Fibroblast of the conjunctiva (primary cell): ENCODE data around the gene GOLGA3.
"Not testable (repeated sequence)": the region's sequence is repeated elsewhere in the genome, so short reads cannot be mapped to it uniquely, and the experiment has no call there.

Source experiments
- DNase-seq: peaks from one replicate; pipeline ENCODE4 v3.0.0-alpha.2; 2010; ENCODE audit warnings: low read depth

The GOLGA3 gene

DNA sequence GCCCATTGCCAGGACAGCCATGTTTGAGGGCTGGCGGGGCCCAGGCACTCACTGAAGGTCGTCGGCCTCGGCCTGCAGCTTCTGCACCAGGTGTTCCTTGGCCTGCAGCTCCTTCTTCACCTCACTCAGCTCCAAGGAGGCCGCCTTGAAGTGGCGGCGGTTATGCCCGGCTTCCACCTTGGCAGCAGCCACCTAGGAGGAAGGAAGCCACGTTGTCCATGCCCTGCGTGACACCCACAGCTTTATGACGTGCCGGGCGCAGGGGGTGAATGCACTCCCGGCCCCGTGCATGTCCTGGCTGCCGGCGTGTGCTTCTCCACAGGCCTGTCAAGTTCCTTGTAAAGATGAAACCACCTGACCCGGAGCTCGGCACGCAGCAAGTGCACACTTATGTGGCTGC is 51.1 kb downstream of the GOLGA3 start:
- DNase-seq = no peak

DNA sequence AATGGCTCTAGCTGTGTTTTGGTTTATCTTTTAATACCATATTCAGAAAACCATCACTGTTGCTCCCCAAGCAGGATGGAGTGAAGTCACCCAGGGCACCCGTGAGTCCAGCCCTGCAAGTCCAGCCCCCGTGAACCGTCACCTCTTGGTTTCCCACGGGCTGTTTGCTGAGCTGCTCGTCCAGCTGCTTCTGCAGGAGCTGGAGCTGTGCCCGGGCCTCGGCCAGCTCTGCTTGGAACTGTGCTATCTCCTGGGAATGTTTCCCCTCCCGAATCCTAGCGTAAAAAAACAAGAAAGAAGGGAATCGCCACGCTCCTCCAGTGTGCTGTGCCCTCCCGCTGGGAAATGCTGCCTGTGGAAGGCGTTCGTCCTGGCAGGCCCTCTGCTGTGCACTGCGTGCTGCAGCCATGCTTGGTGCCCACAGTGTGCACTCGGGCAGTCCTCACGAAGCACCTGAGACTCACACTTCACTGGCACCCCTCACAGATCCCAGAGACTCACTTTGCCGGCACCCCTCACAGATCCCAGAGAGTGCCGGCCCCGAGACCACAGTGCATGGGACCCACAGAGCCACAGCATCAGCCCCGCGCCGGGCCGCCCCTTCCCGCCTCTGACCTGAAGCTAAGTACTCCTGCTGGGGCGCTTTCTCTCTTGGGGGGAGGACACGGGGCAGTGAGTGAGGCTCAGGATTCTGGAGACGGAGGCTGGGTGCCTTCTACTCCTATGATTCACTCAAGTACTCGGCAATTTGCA is 51.7 kb downstream of the GOLGA3 start:
- DNase-seq = no peak

DNA sequence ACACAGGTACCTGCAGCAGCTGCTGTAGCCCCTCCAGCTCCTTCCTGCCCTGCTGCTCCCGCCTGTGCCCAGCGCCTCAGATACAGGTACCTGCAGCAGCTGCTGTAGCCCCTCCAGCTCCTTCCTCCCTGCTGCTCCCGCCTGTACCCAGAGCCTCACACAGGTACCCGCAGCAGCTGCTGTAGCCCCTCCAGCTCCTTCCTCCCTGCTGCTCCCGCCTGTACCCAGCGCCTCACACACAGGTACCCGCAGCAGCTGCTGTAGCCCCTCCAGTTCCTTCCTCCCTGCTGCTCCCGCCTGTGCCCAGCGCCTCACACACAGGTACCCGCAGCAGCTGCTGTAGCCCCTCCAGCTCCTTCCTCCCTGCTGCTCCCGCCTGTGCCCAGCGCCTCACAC is 52.4 kb downstream of the GOLGA3 start:
- DNase-seq = not testable (repeated sequence)

DNA sequence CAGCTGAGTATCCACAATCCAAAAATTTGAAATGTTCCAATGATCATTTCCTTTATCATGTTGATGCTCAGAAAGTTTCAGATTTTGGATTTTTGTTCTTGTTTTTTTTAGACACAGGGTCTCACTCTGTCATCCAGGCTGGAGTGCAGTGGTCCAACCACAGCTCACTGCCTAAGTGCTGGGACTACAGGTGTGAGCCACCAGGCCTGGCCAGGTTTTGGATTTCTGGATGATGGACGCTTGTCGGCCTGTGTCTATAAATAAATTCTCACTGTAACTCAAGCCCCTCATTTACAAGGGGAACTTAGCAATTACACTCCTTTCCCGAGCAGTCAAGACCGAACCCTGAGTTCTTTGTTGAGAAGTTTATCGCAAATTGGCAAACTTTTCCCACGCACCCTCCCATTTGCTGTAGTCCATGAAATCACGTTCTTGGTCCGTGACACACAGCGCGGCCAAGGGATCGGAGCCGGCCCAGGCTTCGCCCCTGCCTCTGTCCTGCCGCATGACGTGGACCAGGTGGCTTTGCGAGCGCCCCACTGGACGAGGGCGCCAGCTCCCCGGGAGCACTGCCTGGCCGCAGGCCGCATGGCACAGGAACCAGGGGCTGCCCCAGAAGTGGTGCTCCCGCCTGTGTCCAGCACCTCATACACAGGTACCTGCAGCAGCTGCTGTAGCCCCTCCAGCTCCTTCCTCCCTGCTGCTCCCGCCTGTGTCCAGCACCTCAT is 53.0 kb downstream of the GOLGA3 start:
- no peak for DNase-seq

DNA sequence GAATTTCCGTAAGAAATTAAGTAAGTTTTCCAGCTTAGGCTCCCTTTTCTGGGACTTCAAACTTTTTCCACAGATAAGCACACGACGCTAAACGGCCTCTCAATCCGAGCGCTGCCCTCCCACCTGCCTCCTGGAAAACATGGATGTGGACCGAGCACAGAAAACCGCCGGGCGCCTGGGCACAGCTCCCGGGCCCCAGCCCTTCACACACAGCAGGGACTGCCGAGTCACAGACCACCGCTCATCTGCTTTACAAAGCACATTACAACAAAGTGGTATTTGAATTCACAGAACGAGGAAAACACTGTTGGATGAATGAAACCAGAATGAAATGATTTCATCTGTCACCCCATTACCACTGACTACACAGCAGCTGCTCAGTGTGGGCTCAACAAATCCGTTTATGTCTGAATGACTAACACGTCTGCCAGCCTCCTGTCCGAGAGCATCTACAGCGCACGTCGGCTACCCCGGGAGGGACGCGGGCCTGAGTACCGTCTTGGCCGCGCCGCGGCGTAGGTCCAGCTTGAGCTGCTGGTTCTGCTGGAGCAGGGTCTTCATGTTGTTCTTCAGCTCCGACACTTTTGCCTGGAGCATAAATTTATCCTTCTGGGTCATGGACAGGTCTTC is 53.9 kb downstream of the GOLGA3 start:
- DNase-seq = no peak

DNA sequence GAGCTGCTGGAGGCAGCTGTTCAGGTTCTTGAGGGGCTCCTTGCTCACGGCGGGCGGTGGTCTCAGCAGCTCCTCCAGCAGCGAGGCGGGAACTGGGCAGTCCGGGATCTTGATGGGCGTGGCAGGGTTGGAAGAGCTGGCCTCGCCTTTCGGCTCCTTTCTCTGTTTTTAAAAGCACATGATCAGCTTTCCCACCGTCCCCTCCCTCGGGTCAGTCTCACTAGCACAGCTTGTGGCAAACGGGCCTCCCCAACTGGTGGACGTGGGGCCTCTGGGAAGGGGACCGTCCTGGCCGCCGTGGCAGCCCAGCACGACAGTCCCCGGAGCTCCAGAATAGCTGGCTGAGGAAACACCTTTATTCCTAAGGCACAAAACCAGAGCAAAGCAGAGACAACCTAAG is 54.5 kb downstream of the GOLGA3 start:
- DNase-seq = no peak

DNA sequence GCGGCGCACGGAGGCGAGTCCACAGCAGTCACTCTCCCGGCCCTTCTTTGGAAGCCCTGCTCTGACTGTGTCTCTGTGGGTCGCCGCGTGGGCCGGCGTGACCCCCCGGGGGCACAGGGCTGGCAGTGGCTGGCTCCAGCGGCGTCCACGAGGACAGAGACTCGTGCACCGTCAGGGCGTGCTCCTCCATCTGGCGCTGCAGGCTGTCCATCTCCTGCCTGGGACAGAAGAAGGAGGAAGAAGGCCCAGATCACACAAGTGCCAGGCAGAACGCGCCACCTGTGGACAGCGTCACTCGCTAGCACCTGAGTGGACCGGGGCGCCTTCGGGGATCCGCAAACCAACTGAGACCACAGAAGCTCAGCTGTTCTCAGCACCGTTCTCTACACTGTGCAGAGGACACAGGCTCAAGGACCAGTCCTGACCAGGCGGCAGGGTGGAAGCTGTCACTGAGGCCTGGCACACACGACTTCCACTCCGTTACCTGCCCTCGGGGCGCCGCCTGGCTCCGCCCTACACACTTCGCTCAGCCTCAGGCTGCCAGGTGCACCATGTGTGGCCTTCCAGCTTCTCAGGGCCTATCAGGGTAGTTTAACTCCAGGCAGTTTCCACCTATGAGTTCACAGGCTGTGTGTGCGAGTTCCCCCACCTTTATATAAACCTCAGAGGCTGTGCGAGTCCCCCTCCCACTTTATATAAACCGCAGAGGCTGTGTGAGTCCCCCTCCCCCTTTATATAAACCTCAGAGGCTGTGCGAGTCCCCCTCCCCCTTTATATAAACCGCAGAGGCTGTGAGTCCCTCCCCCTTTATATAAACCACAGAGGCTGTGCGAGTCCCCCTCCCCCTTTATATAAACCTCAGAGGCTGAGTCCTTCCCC is 55.4 kb downstream of the GOLGA3 start:
- DNase-seq = no peak

DNA sequence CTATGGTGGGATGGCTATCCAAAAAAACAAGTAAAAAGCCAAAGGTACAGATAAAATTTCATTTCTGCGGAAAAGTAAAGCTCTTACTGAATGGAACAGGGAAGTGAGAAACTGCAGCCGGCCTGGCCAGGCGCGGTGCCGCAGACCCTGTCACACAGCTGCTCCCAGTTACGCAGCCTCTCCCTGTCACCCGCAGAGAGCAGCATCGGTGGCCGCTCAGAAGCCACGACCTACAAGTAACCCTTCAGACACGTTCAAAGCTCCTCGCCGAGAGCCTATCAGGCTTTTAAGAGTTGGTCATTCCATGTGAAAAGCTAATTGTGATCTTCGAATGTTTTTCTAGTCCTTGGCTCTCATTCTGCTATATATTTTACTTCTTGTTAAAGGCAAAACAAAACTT is 56.1 kb downstream of the GOLGA3 start:
- DNase-seq = no peak

DNA sequence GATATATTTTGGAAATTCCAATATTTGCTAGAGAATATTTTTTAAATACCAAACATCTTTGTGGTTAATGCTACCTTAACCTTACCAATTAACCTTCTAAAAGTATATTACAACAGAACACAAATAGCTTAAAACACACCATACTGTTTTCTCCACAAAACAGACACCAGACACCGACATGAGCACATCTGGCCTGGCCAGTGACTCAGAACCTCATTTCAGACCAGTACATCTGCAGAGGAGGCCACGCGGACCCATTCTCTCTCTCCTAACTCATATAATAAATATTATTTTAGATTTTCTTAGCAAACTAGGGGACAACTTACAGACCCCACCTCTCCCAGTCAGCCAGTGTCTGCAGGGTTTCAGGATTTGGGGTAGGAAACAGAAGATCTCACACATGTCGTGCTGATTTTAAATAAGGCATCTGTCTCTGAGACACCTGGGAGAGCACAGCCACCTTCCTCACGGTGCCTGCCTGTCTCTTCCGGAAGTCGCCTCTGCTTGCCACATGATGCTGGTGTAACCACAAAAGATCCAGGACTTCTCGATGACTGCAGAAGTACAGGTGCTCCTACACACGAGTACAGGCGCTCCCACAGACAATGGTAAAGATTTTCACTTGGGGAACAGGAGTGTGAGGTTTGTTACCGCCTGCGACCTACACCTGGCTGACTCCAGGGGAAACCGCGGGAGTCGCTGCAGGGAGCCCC is 57.4 kb downstream of the GOLGA3 start:
- DNase-seq = no peak

DNA sequence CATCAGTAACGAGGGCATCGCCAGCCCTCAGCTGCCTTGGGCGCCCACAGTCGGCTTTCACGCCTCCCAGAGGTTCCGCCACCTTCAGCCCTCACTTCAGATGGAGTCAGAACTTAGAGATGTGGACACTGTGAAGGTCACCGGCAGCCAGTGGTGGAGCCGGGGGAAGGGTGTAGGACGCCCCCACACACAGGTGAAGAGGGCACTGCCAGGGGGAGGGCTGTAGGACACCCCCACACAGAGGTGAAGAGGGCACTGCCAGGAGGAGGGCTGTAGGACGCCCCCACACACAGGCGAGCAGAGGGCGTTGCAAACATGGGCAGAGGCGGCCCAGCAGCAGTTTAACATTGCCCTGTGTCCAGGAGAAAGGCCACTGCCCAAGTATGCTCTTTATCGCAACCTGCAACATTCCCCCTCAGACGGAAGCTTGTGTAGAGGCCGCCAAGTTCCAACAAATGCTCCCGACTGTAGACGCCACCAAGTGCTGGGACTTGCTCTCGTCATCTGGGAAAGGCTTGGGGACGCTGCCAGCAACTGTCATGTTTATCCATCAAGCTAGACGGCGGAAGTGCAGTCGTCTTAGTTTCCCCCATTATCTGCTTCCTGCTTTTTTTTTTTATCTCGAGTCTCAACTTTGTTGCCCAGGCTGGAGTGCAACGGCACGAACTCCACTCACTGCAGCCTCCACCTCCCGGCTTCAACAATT is 62.1 kb downstream of the GOLGA3 start:
- DNase-seq = no peak

DNA sequence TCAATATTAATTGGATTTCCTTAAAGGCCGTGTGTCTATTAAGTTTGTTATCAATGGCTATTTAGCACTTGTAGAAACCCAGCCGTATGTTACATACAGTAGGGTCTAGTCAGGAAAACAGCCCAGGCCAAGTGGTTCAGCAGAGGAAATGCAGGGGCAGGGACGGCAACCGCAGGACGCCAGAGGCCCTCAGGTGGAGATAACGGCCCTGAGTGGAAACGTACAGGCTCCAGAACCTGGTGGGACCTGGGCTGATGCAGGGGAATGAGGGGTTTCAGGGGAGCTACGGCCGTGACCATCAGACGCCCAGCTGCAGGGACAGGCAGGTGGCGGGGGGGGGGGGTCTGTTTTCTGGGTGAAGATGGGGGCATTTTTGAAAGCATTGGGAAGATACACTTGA is 63.3 kb downstream of the GOLGA3 start:
- DNase-seq = no peak

DNA sequence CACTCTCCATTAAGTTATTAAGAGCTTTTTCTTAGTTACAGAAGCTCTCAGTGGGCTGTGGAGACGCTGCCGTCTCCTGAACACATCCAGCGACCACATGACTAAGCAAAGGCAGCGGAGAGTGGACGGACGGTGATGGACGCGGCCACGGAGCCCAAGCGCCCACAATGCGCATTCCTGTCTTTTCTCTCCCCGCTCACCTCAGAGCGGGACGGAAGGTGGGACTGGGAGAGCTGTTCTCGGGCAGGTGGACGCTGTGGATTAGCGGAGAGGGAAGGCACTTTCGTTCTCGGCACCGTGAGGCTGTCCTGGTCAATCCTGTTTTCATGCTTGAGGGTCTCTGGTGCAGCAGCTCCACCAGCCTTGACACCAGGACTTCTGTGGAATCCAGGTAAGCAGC is 64.4 kb downstream of the GOLGA3 start:
- DNase-seq = no peak

DNA sequence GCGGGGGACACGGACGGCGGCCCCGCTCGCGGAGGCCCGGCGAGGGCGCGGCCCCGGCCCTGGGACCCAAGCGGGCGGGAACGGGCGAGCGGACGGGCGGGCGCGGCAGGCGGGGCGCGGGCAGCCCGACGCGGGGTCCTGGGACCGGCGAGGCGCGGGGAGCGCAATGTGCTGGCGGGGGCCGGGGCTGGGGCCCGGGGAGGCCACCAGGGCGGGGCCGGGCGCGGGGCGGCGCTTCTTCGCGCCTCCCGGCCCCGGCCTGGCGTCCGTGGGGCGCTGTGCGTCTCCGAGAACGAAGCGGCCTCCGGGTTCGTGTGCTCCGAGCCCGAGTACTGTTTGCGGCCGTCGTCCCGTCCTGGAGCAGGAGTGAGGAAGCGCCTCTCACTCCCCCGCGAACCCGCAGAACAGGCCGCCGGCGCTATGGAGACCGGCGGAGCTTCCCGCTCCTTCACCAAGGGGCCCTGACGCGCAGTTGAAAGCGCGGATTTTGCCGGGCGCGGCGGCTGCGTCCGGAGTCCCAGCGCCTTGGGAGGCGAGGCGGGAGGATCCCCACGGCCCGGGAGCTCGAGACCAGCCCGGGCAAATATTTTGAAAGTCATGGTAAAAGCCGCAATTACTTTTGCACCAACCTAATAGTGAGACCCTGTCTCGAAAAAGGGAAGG is 66.6 kb downstream of the GOLGA3 start:
- DNase-seq = peak; percentile 77

DNA sequence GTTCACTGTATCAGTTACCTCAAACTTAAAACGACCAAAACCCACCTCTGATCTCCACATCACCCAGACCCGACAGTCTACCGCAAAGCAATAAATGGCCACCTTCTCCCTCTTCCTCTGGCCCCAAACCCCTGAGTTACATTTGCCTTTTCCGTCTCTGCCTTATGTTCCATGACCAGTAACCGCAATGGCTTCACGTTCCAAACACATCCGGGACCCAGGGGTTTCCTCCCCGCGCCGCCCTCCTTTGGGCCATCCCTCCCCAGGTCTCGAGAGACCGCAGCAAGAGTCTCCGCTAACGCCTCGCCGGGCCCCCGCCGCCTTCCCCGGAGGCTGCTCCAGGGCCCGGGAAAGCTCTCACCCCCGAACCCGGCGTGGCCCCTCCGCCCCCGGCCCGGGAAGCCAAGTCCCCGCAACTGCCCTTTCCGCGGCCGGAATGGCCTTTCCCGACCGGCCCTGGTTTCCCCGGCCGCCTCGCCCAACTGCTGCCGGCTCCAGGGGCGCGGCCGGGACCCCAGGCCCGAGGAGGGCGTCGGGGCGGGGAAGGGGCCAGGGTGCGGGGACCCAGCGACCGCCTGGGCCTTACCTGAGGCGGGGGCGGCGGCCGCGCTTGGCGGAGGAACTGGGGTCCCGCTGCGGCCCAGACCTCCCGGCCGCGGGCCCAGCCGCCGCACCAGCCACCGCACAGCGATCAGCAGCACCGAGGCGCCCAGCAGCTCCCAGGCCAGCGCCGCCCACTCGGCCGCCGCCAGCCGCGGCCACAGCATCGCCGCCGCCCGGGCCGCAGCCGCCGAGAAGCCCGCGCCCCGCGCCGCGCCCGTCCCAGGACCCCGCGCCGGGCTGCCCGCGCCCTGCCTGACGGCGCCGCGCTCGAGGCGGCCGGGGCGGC is 67.4 kb downstream of the GOLGA3 start, which contains the start of gene ANKLE2:
Gene ANKLE2 (minus strand): TSS at position 801 of the 889 bp plus-strand sequence. CDS start 34 bp downstream, at position 767.
- DNase-seq = peak; percentile 20

DNA sequence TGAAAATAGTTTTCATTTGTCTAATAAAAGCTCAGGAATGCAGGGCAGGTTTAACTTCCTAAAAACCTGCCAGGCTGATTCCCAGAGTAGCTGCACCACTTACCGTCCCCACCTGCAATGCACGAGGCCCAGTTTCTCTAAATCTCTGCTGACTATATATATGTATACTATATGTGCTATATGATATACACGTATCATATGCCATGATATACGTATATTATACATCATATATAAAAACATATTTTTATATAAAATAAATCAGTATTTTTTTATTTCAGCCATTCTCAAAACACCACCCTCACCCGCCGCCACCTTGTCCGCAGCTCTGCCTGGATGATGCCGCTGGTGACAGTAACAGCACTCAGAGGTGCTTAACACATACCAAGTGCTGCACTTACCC is 69.3 kb downstream of the GOLGA3 start:
- no peak for DNase-seq

DNA sequence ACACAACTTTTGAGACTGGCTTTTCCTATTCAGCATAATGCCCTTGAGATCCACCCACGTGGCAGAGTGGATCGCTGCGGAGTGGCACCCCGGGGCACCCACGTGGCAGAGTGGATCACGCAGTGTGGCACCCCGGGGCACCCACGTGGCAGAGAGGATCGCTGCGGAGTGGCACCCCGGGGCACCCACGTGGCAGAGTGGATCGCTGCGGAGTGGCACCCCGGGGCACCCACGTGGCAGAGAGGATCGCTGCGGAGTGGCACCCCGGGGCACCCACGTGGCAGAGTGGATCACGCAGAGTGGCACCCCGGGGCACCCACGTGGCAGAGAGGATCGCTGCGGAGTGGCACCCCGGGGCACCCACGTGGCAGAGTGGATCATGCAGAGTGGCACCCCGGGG is 69.8 kb downstream of the GOLGA3 start:
- not testable (repeated sequence) for DNase-seq

DNA sequence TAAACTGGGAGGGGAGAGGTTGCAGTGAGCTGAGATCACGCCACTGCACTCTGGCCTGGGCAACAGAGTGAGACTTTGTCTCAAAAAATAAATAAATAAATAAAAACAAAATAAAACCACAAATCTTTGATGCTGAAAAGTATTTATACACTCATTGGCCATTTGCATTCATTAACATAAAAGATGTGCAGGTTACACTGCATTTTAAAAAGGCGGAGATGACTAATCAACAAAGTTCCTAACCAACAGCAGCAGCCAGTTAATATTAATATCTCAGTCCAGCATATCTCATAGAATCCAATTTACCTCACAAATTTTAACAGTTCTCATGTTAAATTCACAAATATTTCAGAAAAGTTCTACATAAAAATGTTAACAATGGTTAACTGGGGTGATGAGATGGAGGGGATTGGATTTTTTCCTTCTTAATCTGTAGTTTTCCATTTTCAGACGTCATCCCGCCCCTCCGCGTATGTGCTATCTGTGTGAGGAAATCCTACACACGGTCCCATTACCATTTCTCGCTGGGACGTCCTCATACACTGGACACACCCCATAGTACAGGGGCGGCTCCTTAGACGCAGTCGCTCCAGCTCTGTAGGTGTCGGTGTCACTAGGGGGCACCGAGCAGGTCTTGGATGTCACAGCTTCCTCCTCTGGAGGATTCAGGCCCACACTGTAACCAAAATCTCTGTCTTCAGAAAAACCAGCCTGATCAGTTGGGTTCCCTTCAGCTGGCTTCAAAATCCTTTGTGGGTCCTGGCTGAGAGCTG is 74.3 kb downstream of the GOLGA3 start:
- no peak for DNase-seq

DNA sequence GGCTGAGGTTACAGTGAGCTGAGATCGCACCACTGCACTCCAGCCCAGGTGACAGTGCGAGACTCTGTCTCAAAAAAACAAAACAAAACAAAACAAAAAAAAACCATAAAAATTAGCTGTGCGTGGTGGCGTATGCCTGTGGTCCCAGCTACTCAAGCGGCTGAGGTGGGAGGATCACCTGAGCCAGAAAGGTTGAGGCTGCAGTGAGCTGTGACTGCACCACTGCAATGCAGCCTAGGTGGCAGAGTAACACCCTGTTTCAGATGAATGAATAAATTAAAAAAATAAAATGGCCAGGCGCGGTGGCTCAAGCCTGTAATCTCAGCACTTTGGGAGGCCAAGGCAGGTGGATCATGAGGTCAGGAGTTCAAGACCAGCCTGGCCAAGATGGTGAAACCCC is 75.0 kb downstream of the GOLGA3 start:
- DNase-seq = not testable (repeated sequence)
